Fibroblast of lung (primary cell): Measurements from ENCODE around the gene GALNT2. TPM values are rescaled to one million over a fixed set of nuclear protein-coding genes. Genes with fewer than 3 reads are reported as not detected.

Experiments
- DNase-seq, 2 donors: peaks; one replicate each; pipeline versions ENCODE4 v3.0.0 to v3.0.0-alpha.2; 2010; ENCODE audit warnings: low read depth in 2 of 2
- H2AFZ ChIP-seq: 2 replicates; pipeline ENCODE4 v1.5.1; 2012; ENCODE audit warnings: low read length, control low read depth, inconsistent platforms
- H3K27ac ChIP-seq: 2 replicates; pipeline ENCODE4 v1.5.1; 2011; ENCODE audit warnings: low read length, control low read depth; ENCODE audit not compliant: insufficient read depth
- H3K27me3 ChIP-seq: 2 replicates; pipeline ENCODE4 v1.5.1; 2011; ENCODE audit warnings: mild to moderate bottlenecking, low read length; ENCODE audit not compliant: control insufficient read depth, insufficient read depth
- H3K36me3 ChIP-seq: 2 replicates; pipeline ENCODE4 v1.5.1; 2011; ENCODE audit warnings: low read length; ENCODE audit not compliant: control insufficient read depth, insufficient read depth
- H3K4me1 ChIP-seq: 2 replicates; pipeline ENCODE4 v1.5.1; 2011; ENCODE audit warnings: low read length; ENCODE audit not compliant: control insufficient read depth, insufficient read depth; ENCODE audit errors: extremely low read depth
- H3K4me2 ChIP-seq: 2 replicates; pipeline ENCODE4 v1.5.1; 2011; ENCODE audit warnings: low read length, control low read depth; ENCODE audit not compliant: insufficient read depth; ENCODE audit errors: extremely low read depth
- H3K4me3 ChIP-seq, 4 experiments: fragments of 200-600 bp in 1 of 4; sonication (generic) in 1 of 4; replicated peaks in 1 of 4; 2 replicates each; pipeline ENCODE4 v1.5.1; 2011 to 2016; ENCODE audit warnings: low read length in 4 of 4, low read depth in 3 of 4, mild to moderate bottlenecking in 3 of 4, control low read depth in 2 of 4, inconsistent platforms in 1 of 4, mixed read lengths in 1 of 4; ENCODE audit not compliant: insufficient read depth in 1 of 4; ENCODE audit errors: control extremely low read depth in 1 of 4
- H3K79me2 ChIP-seq: 2 replicates; pipeline ENCODE4 v1.5.1; 2012; ENCODE audit warnings: mild to moderate bottlenecking, low read length, inconsistent platforms; ENCODE audit not compliant: control insufficient read depth, insufficient read depth
- H3K9ac ChIP-seq: 2 replicates; pipeline ENCODE4 v1.5.1; 2011; ENCODE audit warnings: mild to moderate bottlenecking, low read length, control low read depth; ENCODE audit not compliant: insufficient read depth
- H3K9me3 ChIP-seq: 2 replicates; pipeline ENCODE4 v1.5.1; 2012; ENCODE audit warnings: low read depth, low read length; ENCODE audit not compliant: control insufficient read depth, insufficient read depth
- H4K20me1 ChIP-seq: 2 replicates; pipeline ENCODE4 v1.5.1; 2011; ENCODE audit warnings: low read length; ENCODE audit not compliant: control insufficient read depth, insufficient read depth; ENCODE audit errors: extremely low read depth
- EZH2 ChIP-seq: IDR thresholded peaks from 2 replicates; pipeline ENCODE4 v1.5.1; 2012; ENCODE audit warnings: low read length, control low read depth, mild to moderate bottlenecking; ENCODE audit errors: missing control alignments
- polyA plus RNA-seq, 2 donors: library from polyadenylated mRNA; depleted of rRNA in 1 of 2; stranded (reverse) in 1 of 2; unstranded in 1 of 2; fragments of >200 nt; gene quantifications; 2 replicates each; pipeline ENCODE4 v1.2.1, GENCODE V29; 2011 to 2012; ENCODE audit warnings: missing spikeins in 1 of 2
- total RNA-seq: library from RNA; depleted of rRNA; stranded (reverse); fragments of >200 nt; gene quantifications from 2 replicates; pipeline ENCODE4 v1.2.1, GENCODE V29; 2014
- TF ChIP-seq, protein P1 (sequence below), 2 donors: IDR thresholded peaks in 1 of 2; conservative IDR thresholded peaks in 1 of 2; 1 replicate in 1 of 2; 2 replicates in 1 of 2; pipeline ENCODE4 v1.5.1; 2011 to 2012; ENCODE audit warnings: low read length in 2 of 2, control low read depth in 1 of 2, inconsistent platforms in 1 of 2, low read depth in 1 of 2, mild to moderate bottlenecking in 1 of 2

The GALNT2 gene
- total and polyA plus RNA-seq, 2 donors (not counting 1 experiment from before 2014, with no cell fraction given), result 106 to 115 TPM

DNA sequence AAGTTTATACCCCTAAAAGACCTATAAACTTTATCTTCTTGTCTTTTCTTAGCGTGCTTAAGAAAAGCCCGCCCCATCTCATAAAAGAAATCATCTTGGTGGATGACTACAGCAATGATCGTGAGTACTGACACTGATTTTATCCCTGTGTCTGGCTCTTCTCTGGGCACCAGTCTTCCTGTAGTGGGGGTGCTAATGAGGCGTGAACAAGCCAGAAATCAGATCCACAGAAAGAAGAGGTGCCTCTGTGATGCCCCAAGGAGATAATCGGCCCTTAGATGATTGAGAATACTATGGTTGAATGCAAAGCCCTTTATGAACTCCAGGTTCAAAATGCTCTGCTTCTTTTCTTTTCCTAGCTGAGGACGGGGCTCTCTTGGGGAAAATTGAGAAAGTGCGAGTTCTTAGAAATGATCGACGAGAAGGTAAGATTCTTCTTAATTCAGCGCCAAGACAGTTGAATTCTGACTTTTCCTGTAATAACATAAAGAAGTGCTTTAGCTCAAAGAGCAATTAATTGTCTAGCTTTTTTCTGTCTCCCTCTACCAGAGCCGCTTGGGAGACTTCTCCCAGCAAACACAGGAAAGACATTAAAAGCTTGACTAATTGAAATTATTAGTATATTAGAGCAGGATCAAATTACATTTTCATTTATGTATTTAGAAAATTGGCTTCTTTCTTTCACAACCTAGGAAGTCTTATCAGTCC, 169.4 kb downstream of the GALNT2 start:
- H3K27me3 ChIP-seq, result no peaks in the 10 kb centered on the region
- H3K9ac ChIP-seq, result no peak overlapping the region
- TF ChIP-seq, protein P1, sequence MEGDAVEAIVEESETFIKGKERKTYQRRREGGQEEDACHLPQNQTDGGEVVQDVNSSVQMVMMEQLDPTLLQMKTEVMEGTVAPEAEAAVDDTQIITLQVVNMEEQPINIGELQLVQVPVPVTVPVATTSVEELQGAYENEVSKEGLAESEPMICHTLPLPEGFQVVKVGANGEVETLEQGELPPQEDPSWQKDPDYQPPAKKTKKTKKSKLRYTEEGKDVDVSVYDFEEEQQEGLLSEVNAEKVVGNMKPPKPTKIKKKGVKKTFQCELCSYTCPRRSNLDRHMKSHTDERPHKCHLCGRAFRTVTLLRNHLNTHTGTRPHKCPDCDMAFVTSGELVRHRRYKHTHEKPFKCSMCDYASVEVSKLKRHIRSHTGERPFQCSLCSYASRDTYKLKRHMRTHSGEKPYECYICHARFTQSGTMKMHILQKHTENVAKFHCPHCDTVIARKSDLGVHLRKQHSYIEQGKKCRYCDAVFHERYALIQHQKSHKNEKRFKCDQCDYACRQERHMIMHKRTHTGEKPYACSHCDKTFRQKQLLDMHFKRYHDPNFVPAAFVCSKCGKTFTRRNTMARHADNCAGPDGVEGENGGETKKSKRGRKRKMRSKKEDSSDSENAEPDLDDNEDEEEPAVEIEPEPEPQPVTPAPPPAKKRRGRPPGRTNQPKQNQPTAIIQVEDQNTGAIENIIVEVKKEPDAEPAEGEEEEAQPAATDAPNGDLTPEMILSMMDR (conservative IDR thresholded peaks at IDR 0.05 in 1 of 2, IDR thresholded peaks at IDR 0.05 in 1 of 2; ENCODE audit: low read depth in 1 of 2, low read length in 2 of 2), result no peak
- TF ChIP-seq EZH2, result no peak
- H3K79me2 ChIP-seq, result no peaks in the 10 kb centered on the region
- DNase-seq, result no peak
- H3K9me3 ChIP-seq, result no peaks in the 10 kb centered on the region
- H3K4me3 ChIP-seq, result no peak overlapping the region
- H4K20me1 ChIP-seq, result no peaks in the 10 kb centered on the region
- H3K4me2 ChIP-seq, result no peak overlapping the region
- no peak overlapping the region for H3K27ac ChIP-seq
- H3K36me3 ChIP-seq, result no peaks in the 10 kb centered on the region
- H2AFZ ChIP-seq, result no peak overlapping the region
- no peaks in the 10 kb centered on the region for H3K4me1 ChIP-seq

DNA sequence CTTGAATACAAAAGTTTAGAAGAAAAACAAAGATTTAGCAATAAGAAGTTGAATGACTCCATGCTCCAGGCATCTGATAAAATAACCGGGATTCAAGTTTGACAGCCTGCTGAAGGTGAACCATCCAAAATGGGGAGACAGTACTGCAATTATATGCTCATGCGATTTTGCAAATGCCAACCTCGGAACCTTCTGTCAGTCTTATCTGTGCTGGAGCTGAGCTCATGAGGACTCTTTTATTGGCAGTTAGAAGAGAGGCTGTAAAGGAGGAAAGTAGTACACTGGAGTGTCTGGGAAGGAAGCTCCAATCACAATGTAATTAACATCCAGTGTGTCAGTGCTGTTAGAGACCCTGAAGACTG, 170.0 kb downstream of the GALNT2 start:
- TF ChIP-seq EZH2, result no peak
- TF ChIP-seq, protein P1 (conservative IDR thresholded peaks at IDR 0.05 in 1 of 2, IDR thresholded peaks at IDR 0.05 in 1 of 2; ENCODE audit: low read depth in 1 of 2, low read length in 2 of 2), result no peak
- Histone ChIP-seq H3K4me1 (no peaks in the 10 kb centered on the region), H3K9me3 (no peaks in the 10 kb centered on the region), H3K4me3 (no peak overlapping the region), H3K27me3 (no peaks in the 10 kb centered on the region), H2AFZ (no peak overlapping the region), H3K36me3 (no peaks in the 10 kb centered on the region), H3K9ac (no peak overlapping the region), H3K79me2 (no peaks in the 10 kb centered on the region), H3K4me2 (no peak overlapping the region), H4K20me1 (no peaks in the 10 kb centered on the region), H3K27ac (no peak overlapping the region)
- peak in 1 of 2 donors; percentile 40 for DNase-seq

DNA sequence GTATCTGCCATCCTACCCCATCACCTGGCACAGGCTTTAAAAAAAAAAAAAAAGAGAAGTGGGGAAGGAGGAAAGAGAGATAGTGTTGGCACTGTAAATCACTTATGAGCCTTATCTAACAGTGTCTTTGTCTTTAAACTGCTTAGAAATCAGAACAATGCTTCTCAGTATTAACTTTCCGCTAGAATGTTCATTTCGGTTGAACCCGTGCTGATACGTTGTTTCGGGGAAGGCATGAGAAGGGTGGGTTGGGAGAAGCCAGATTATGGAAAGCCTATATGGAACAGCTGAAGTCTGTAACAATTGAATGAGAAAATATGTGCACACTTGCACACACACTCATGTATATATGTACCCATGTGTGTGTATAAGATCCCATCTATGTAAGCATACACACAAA, 170.8 kb downstream of the GALNT2 start:
- H3K4me1 ChIP-seq, result no peaks in the 10 kb centered on the region
- TF ChIP-seq EZH2, result no peak
- TF ChIP-seq, protein P1 (conservative IDR thresholded peaks at IDR 0.05 in 1 of 2, IDR thresholded peaks at IDR 0.05 in 1 of 2; ENCODE audit: low read depth in 1 of 2, low read length in 2 of 2), result no peak
- H3K9me3 ChIP-seq, result no peaks in the 10 kb centered on the region
- no peak overlapping the region for H2AFZ ChIP-seq
- no peak overlapping the region for H3K27ac ChIP-seq
- no peak overlapping the region for H3K9ac ChIP-seq
- H4K20me1 ChIP-seq, result no peaks in the 10 kb centered on the region
- no peak overlapping the region for H3K4me3 ChIP-seq
- no peaks in the 10 kb centered on the region for H3K27me3 ChIP-seq
- H3K36me3 ChIP-seq, result no peaks in the 10 kb centered on the region
- no peak for DNase-seq
- H3K4me2 ChIP-seq, result no peak overlapping the region
- H3K79me2 ChIP-seq, result no peaks in the 10 kb centered on the region
